GM18499 (cell line): ENCODE measurements around the gene CARD9.
"Not testable (repeated sequence)": the region's sequence is repeated elsewhere in the genome, so short reads cannot be mapped to it uniquely, and the experiment has no call there.

Experiments
- ATAC-seq: cut with Tn5 transposase; IDR thresholded peaks from one replicate; pipeline ENCODE4 v1.9.1; 2021; ENCODE audit warnings: moderate number of reproducible peaks; ENCODE audit not compliant: insufficient read depth, unreplicated experiment

The CARD9 gene

GRCh38 chr9:136352682-136353081 lies 20.8 kb downstream of the CARD9 start:
- ATAC-seq = no peak

- not testable (repeated sequence) for ATAC-seq
Observed at GRCh38 chr9:136351868-136352267, 21.6 kb downstream of the CARD9 start.

- no peak for ATAC-seq
Observed at GRCh38 chr9:136351252-136351800, 22.1 kb downstream of the CARD9 start.

- no peak for ATAC-seq
Observed at GRCh38 chr9:136349546-136349945, 23.9 kb downstream of the CARD9 start.

GRCh38 chr9:136348691-136349090 lies 24.8 kb downstream of the CARD9 start:
- no peak for ATAC-seq

- no peak for ATAC-seq
Observed at GRCh38 chr9:136347472-136348256, 25.8 kb downstream of the CARD9 start.

GRCh38 chr9:136346927-136347465 lies 26.5 kb downstream of the CARD9 start:
- no peak for ATAC-seq

GRCh38 chr9:136346157-136346481 lies 27.4 kb downstream of the CARD9 start:
- ATAC-seq = no peak

GRCh38 chr9:136345281-136346156 lies 27.9 kb downstream of the CARD9 start:
- ATAC-seq = no peak

- no peak for ATAC-seq
Observed at GRCh38 chr9:136344544-136345280, 28.8 kb downstream of the CARD9 start.

GRCh38 chr9:136343884-136344269 lies 29.6 kb downstream of the CARD9 start:
- ATAC-seq = no peak

- ATAC-seq = no peak
Observed at GRCh38 chr9:136343121-136343883, 30.2 kb downstream of the CARD9 start.

- no peak for ATAC-seq
Observed at GRCh38 chr9:136342181-136343120, 31.0 kb downstream of the CARD9 start.

GRCh38 chr9:136341769-136342168 lies 31.7 kb downstream of the CARD9 start:
- no peak for ATAC-seq

GRCh38 chr9:136341042-136341655 lies 32.3 kb downstream of the CARD9 start:
- ATAC-seq = no peak

GRCh38 chr9:136340356-136341041 lies 33.0 kb downstream of the CARD9 start:
- no peak for ATAC-seq

- no peak for ATAC-seq
Observed at GRCh38 chr9:136339958-136340310, 33.5 kb downstream of the CARD9 start.
